Measurements from ENCODE around the gene USHBP1. TPM values are rescaled to one million over a fixed set of nuclear protein-coding genes. Genes with fewer than 3 reads are reported as not detected.

Gene USHBP1
- total and polyA plus RNA-seq, 2 of the 13 experiments (the other 11 are each of a cell fraction or from before 2014, with no cell fraction given) = 0.15 to 1.5 TPM

GRCh38 chr19:17314007-17314593, 49.6 kb upstream of the USHBP1 start:
- in situ Hi-C loops (cut with HindIII; ENCODE audit: extremely low pct_ligation_motif_present, low pct_unique_long_range_greater_than_20kb) (no loop called here), intact Hi-C loops (cut with micrococcal nuclease; ENCODE audit: unreplicated experiment) (no loop called here)
- Histone ChIP-seq H4K20me1 (ENCODE audit: insufficient read depth, low read length) (peaks cover 7% of the 10 kb centered on the region), H3K4me2 (ENCODE audit: low read depth, low read length) (no peak overlapping the region), H3K4me1 (ENCODE audit: insufficient read depth, low read length) (peaks cover 32% of the 10 kb centered on the region), H3K9ac (ENCODE audit: insufficient read depth, low read depth, low read length) (no peak overlapping the region), H3K79me2 (ENCODE audit: insufficient read depth, low read length) (peaks cover 27% of the 10 kb centered on the region), H3K27me3 (ENCODE audit: control insufficient read depth in 1 of 2, insufficient read depth in 2 of 2, low read length in 2 of 2) (no peaks in the 10 kb centered on the region; a peak in 1 of 5 replicates), H2AFZ (ENCODE audit: low read length) (no peak overlapping the region), H3K9me3 (ENCODE audit: low read length) (no peaks in the 10 kb centered on the region), H3K36me3 (replicated peaks in 1 of 2; ENCODE audit: control insufficient read depth in 1 of 2, insufficient read depth in 2 of 2, low read length in 2 of 2) (peaks cover 14 to 23% of the 10 kb centered on the region in 2 experiments; a peak in 4 of 5 replicates), H3K27ac (ENCODE audit: extremely low read length, insufficient read depth, low read length) (no peak overlapping the region), H3K4me3 (replicated peaks in 1 of 3; ENCODE audit: insufficient read depth in 1 of 3, low read depth in 2 of 3, low read length in 3 of 3) (no peak overlapping the region)
- WGBS (ENCODE audit: low lambda C conversion rate) = over 99% methylated on average over 18 of the region's 19 CpGs
- ChIA-PET POLR2A (interaction anchor here (1.6 kb wide), 1 partner anchor 19 kb away, joined by 4 read pairs; no protein-coding TSS in a partner anchor), CTCF (ENCODE audit: low intra/inter-chr PET ratio, low total read pairs) (no interaction called here)
- ATAC-seq = no peak
- DNase-seq (ENCODE audit: low spot score) = no peak
- BruUV-seq (replicated peaks) = no TSS peak
- no peak for FAIRE-seq
- TF ChIP-seq FOXO1 (CRISPR knock-in tag; IDR thresholded peaks at IDR 0.05) = no peak

- BruUV-seq (replicated peaks) = no TSS peak
- peak; percentile 10 for ATAC-seq
- Histone ChIP-seq H3K4me2 (ENCODE audit: low read depth, low read length) (peak overlapping the region; percentile 65), H3K9ac (ENCODE audit: insufficient read depth, low read depth, low read length) (peak overlapping the region; percentile 46; the same call in 1 of the 2 replicates), H3K79me2 (ENCODE audit: insufficient read depth, low read length) (peaks cover 27% of the 10 kb centered on the region), H3K27me3 (ENCODE audit: control insufficient read depth in 1 of 2, insufficient read depth in 2 of 2, low read length in 2 of 2) (no peaks in the 10 kb centered on the region; a peak in 1 of 5 replicates), H3K4me3 (replicated peaks in 1 of 3; ENCODE audit: insufficient read depth in 1 of 3, low read depth in 2 of 3, low read length in 3 of 3) (peak overlapping the region in 1 of 3 experiments; percentile 49; a peak in 3 of 6 replicates), H3K4me1 (ENCODE audit: insufficient read depth, low read length) (peaks cover 32% of the 10 kb centered on the region), H3K36me3 (replicated peaks in 1 of 2; ENCODE audit: control insufficient read depth in 1 of 2, insufficient read depth in 2 of 2, low read length in 2 of 2) (peaks cover 12 to 20% of the 10 kb centered on the region in 2 experiments; a peak in 4 of 5 replicates), H3K27ac (ENCODE audit: extremely low read length, insufficient read depth, low read length) (peak overlapping the region; percentile 55), H3K9me3 (ENCODE audit: low read length) (no peaks in the 10 kb centered on the region), H4K20me1 (ENCODE audit: insufficient read depth, low read length) (peaks cover 7% of the 10 kb centered on the region), H2AFZ (ENCODE audit: low read length) (no peak overlapping the region)
- POLR2A ChIA-PET = interaction anchor here (1.0 to 1.6 kb wide), 5 partner anchors 10 to 107 kb away, joined by 3 to 4 read pairs (median 4); partner anchors contain the start of gene USE1
- WGBS (ENCODE audit: low lambda C conversion rate) = 43% methylated on average over 13 of the region's 20 CpGs
- CTCF ChIA-PET (ENCODE audit: low intra/inter-chr PET ratio, low total read pairs) = no interaction called here
- in situ Hi-C loops (cut with HindIII; ENCODE audit: extremely low pct_ligation_motif_present, low pct_unique_long_range_greater_than_20kb) (no loop called here), intact Hi-C loops (cut with micrococcal nuclease; ENCODE audit: unreplicated experiment) (no loop called here)
- no peak for DNase-seq (ENCODE audit: low spot score)
- FAIRE-seq = no peak
- TF ChIP-seq RBFOX2 (IDR thresholded peaks at IDR 0.05; ENCODE audit: low read depth, low read length) (peak; percentile 37; the same call in 1 of the 2 replicates), ZFP91 (CRISPR knock-in tag; IDR thresholded peaks at IDR 0.05; ENCODE audit: borderline replicate concordance) (0 out of 2 replicates have a peak, but pooled peaks have one; percentile 34), ZNF687 (CRISPR knock-in tag; IDR thresholded peaks at IDR 0.05) (peak; percentile 54), ZSCAN22 (CRISPR knock-in tag; IDR thresholded peaks at IDR 0.05) (no peak), ZBTB42 (CRISPR knock-in tag; IDR thresholded peaks at IDR 0.05) (peak; percentile 89; the same call in 1 of the 2 replicates), TEAD3 (CRISPR knock-in tag; optimal IDR thresholded peaks at IDR 0.05; ENCODE audit: borderline replicate concordance) (no peak)
These were observed 47.9 kb upstream of the USHBP1 start for GRCh38 chr19:17312189-17313113.

Data from HepG2 (cell line).